GM19463 (cell line): ENCODE results near the gene KIF26B.

Experiments
- ATAC-seq: cut with Tn5 transposase; IDR thresholded peaks from one replicate; pipeline ENCODE4 v1.9.1; 2021; ENCODE audit warnings: mild to moderate bottlenecking, moderate library complexity; ENCODE audit not compliant: unreplicated experiment

KIF26B gene

DNA sequence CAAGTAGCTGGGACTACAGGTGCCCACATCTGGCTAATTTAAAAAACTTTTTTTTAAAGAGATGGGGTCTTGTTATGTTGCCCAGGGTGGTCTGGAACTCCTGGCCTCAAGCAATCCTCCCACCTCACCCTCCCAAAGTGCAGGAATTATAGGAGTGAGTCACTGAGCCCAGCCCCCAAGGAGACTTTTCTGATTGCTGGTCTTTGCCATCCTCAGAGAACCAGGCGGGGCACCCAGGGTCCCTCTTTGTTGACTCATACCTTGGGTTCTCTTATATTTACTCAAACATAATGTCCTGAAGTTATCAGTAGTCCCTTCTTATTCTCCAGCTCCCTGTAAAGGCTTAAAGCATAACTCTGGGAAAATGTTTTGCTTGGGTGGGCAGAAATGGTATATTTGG, 51.1 kb downstream of the KIF26B start:
- ATAC-seq: no peak

DNA sequence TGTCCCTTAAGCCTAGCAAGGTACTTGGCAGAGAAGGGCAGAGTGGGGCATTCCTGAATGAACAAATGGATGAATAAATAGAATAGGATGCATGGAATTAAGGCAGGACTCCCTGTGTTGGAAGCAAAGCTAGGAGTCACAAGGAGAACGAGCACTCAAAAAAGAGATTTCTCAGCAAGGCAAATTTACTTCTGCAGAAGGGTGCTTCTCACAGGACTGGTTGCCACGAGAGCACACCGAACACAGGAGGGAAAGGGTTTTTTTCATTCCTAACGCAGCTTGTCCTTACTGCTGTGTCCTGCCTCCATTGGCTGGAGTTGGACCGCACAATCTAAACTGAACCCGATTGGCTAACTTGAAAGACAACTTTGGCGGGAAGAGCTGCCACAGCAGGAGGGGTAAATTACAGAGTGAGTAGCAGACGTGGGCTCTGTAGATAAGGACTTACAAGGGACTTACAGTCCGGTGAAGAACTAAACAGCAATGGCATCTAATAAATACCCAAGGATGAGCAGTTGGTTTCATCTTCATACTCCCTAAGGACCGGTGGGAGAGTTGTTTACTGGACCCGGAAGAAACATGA, 52.4 kb downstream of the KIF26B start:
- no peak for ATAC-seq

DNA sequence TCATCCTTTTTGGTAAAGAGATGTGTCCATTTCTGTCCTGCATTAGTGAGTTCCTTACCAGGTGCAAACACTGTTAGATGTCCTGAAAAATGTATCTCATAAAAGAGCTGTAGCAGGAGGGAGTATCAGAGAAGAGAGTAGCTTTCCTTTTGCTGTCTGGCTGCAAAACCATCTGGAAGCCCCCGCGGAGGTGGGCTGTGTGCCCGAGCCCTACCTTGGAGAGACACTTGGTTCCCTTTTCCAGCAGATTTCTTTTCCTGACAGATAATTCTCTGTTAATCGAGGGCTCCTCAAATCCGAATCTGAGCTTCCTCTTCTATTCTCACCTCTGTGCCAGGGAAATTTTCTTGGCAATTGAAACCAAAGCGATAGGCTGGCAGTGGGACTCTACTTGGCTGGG, 53.0 kb downstream of the KIF26B start:
- no peak for ATAC-seq

DNA sequence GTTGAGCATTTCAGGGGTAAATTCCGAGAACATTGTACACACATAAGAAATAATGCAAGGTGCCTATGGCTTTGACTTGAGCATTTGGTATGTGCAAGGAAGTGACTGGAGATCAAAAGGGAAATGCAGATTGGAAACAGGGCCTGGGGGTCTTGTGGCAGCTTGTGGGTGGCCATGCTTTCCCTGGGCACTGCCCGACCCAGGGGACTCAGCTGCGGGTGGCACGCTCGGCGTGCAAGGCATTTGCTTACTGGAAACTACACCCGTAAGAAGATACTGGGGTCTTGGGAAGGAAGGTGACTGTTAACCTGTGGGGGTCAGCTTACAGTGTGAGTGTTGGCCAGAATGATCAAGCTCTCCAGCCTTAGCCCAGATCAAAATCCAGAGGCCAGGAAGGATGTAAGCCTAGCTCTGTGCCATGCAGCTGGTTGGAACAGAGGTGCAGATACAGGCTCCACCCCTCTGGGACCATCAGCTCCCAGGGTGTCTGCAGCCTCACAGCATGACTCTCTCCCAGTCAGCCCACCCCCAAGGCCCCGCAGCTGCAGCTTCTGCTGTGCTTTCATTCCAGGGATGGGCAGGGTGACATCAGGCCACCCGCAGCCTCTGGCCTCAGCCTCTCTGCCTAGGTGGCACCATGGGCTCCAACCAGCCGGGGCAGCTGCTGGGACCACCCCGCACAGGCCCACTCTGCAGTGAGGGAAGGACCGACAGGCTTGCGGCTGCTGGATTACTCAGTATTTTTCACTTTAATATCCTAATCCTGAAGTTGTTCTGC, 55.1 kb downstream of the KIF26B start:
- no peak for ATAC-seq

DNA sequence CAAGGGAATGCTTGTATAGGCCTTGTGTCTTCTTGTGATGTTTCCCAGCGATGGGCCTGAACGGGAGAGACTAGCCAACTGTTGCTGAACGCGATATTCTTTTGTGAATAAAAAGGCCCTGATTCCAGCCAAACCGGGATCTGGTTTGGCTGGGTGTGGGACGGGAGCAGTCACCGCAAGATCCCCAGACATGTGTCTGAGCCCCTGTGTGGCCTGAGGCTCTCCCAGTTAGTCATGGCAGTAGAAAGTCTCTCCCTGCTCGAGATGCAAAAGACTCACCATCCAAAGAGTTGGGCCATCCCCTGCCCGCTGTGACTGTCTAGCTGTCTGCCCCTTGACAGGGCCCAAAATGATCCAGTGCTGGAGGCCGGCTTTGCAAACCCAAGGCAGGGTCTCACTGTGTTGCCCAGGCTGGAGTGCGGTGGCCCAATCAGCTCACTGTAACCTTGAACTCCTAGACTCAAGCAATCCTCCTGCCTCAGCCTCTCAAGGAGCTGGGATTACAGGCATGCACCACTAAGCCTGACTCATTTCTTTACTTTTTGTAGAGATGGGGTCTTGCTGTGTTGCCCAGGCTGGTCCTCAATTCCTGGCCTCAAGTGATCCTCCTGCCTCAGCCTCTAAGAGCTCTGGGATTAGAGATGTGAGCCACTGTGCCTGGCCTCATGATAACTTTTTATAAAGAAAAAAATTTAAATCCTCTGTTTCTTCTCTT, 56.4 kb downstream of the KIF26B start:
- no peak for ATAC-seq

DNA sequence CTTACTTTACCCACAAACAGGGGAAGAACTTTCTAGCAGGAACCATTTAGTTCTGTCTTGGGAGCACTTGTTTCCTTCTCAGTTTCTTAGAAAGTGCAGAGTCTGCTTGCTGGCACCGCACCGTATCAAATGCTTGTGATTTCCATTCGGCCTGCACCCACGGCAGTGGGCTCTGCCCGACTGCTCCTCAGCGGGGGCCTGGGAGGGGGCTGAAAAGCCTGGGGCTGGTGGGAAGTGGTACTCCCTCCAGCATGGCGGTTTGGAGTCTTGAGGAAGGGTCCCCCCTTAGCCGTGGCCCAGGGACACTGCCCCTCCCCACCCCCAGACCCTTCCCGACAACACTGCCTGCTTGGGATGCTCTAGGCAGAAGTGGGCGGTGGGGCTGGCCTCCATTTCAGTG, 57.0 kb downstream of the KIF26B start:
- no peak for ATAC-seq

DNA sequence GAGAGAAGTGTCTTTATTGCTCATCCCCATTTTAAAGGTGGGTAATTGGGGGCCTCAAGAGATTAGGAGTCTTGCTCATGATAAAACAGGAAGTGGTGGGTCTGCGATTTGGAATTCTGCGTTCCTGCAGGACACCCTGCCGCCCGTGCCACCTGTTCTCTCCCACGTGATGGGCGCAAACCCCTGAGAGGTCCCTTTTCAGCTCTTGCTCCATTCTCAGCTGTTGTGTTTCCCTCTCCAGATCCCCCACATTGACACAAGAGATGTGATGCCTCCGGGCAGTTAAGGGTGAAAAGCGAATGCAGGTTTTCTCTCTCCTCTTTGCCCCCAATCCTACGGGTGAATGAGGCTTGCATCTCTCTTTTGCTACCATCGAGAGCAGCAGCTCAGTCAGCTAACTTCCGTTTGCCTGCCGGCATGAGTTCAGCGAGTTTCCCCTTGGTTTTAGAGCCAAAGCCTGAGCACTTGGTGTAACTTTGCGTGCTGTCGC, 57.5 kb downstream of the KIF26B start:
- no peak for ATAC-seq

DNA sequence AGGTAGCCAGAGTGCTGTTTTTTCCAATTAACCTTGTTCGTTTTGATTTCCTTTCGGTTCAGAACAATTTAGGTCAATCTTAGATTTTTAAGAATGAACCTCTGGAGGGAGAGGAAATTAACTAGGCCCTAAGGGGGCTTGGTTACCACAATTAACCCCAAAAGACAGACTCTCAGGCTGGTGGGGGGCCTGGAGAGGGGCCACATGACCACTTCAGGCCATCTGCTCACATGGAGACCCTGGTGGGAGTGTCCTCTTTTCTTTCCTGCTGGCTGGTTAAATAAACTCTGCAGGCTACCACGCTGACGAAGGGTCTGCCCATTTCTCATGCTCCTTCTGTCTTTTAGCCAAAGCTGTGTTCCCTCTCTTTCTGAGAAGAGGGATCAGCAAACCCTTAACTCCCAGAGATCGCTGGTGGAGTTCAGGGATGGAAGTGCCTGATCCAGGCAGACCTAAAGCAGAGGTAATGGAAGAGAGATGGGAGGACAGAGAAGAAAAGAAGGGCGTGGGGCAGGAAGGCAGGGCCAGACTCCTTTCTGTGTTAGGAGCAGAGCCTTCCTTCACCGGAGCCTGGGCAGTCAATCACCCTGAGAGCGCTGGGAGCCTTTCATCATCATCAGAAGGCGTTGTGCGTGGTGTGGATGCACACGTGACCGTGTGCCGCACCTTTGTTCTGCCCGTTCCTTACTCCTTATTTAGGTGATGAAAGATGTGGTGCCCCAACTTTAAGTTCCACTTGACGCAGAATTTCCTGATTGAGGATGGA, 58.5 kb downstream of the KIF26B start:
- ATAC-seq: no peak

DNA sequence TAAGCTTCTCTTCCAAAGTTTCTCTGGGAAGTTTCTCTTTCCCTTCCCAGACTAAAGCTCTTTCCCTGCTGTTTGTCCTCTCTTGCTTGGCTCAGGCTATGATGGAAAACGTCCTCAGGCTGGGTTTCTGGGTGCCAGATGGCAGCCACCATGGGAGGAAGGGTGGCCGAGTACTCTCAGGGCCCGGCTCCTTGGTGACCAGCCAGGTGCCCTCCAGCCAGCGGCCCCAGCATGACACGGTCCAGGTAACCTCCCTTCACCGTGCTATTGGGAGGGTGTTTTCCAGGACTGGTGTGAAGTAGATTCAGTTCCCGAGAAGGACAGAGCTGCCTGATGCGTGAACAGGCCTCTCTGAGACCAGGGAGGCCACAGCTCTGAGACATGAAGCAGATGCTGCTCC, 60.3 kb downstream of the KIF26B start:
- no peak for ATAC-seq

DNA sequence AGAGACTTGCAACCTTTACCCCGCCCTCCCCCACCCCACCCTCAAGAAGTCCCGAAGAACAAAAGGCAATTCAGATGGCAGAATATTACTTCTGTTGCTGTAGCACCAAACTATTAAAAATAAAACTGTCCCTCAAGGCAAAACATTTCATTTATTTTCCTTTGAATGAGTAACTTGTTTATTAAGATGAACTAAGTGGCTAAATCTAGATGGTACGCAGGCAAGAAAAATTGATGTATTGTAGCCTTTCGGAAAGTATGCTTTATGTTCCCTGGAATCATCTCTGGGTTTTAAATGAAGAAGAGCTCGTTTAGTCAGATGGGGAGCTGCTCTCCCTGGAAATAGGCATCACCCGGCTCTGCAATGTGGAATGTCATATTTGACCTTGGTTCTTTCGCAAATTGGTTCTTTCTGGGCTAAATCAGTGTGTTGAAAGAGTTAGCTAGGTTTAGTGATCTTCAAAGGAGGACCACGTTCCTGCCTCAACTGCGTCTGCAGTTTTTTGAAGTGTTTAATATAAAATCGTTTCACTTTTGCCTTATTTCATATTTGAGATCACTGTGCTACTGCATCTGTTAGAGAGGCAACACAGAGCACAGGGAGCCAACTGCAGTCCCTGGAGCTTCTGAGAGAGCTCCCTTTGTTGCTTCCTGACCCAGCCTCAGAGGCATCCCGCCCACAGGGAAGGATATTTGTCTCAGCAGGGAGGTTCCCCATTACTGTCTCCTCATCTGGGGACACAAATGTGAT, 61.8 kb downstream of the KIF26B start:
- no peak for ATAC-seq

DNA sequence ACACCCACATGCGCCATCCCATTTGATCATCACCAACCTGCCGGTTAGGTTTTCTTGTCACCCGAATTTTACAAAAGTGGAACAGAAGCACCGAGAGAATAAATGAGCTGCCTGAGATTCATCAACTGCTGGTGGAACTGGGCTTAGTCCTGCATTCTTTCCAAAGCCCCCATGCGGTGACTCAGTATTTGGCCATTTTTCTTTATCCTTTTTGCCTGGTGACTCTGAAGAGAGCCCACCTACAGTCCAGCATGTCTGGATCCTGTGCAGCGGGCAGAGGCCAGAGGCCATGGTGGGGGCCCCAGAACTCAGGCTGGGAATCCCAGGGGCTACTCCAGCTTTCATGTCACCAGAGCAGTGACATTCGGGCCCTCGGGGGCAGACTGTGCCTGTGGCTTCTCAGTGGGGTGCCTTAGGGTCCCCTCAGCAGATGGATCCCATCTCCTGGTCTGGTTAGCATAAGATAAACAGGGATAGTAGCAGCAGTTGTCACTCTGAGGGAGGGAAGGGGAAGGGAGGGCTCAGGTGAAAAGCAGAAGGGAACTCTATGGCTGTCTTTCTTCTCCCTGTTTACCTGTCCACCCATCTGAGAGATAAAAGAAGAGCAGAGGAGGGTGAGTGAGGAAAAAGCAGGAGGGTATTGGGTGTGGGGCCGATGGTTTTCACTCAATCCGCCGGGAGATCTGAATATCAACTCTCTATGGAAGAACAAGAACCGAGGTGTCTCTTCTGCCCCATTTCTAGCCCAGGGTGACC, 63.2 kb downstream of the KIF26B start:
- ATAC-seq: no peak

DNA sequence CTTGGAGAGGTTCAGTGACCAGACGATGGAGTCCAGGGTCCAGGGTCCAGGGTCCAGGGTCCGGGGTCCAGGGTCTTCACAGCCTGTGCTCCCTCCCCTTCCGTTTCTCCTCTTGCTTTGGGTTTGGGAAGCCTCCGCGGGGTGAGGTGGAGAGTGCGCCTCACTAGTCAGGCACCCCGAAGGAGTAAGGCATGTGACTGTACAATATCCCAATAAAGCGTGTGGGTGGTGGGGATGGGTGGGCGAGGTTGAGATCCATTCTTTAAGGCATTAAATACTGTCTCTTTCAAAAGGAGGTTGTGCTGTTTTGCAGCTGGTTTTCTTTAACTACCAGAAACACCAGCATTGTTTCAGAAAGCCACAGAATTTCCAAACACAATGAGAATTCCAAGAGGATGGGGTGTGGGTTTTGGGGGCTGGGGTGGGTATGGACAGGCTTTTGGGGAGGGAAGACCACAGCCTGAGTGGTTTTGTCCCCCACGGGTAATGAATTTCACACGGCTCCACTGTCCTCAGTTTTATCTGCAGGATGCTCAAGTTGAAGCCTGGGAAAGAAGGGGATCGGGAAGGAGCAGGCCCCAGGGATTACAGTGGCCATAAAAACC, 65.7 kb downstream of the KIF26B start:
- no peak for ATAC-seq

DNA sequence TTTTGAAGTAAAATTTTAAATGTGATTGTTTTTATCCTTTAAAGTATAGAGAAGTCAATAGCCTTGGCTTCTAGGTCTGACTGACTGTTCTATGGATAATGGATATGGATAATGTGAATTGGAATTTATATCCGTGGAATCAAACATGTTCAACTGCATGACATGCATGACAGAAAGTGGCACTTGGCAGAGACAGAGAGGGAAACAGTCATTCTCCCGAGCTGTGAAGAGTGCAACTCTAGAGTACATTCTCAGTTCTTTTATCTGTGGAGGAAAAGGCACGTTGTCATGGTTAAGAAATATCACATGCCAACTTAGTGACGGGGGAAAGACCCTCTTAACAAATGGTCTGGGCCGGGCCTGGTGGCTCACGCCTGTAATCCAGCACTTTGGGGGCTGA, 67.0 kb downstream of the KIF26B start:
- no peak for ATAC-seq

DNA sequence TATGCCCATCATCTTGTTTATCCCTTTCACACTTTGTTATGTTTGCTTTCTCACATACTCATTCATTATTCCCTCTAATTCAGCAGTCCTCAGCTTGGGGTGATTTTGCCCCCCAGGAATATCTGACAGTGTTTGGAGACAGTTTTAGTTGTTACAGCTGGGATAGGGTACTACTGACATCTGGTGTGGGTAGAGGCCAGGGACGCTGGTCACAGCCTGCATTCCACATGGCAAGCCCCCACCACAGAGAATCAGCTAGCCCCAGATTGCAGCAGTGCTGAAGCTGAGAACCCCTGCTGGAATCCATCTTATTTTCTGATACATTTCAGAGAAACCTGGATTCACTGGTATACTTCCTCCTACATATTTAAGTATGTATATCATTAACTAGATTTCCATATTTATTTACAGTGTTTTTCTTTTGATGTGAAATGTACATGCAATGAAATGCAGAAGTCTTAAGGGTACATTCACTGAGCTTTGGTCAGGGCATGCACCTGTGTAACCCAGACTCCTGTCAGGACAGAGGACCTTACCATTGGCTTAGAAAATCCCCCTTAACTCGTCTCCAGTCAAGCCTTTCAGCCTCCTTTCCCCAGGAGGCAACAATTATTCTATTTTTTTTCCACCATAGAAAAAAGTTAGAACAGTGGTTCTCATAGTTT, 68.3 kb downstream of the KIF26B start:
- no peak for ATAC-seq

DNA sequence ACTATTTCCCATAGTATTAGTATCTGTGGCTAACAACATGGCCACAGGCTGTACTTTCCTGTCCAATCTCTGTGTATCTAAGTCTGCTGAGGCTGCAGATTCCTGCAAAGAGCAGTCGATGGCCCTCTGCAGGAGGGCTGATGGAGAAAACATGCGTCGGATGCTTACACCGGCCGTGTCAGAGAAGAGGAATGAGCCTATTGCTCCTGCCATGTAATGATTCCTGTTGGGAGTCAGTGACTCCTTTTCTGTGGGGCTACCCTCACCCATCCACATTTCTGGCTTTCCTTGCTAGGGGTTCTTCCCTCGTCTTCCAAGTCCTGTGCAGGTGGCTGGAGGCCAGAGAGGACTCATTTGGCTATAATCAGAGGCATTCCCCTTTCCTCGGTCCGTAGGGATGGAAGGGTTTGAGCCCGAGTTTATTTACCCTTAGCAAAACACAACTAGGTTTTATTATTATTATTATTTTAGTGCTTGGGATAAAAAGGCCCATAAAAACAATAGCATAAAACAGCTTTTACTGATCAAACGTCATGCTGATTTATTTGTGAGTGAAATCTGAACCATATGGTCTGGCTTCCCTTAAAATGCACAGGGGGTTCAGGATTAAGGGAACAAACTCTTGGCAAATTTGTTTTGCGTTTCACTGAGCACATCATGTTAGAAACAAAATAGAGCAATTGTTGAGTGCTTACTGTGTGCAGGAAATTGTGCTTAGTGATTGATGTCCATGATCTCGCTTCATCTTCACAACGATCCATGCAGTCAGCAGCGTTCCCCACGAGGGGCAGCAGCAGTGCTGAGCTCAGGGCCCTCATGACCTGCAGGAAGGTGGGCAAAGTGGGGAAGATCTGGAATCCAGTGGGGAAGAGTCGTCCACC, 70.8 kb downstream of the KIF26B start:
- no peak for ATAC-seq

DNA sequence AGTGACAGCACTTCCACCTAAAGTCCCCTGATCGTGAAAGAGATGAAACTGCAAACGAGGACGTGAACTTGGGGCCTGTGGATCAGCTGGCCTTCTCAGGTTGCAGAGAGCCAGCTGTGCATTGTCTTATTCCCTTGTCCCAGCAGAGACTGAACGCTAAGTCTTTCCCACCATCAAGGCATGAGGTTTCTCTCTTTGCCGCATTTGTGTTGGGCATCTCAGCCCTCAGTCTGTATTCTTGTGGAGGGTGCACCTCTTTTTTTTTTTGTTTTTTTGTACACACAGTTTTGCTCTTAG, 71.4 kb downstream of the KIF26B start:
- ATAC-seq: no peak

DNA sequence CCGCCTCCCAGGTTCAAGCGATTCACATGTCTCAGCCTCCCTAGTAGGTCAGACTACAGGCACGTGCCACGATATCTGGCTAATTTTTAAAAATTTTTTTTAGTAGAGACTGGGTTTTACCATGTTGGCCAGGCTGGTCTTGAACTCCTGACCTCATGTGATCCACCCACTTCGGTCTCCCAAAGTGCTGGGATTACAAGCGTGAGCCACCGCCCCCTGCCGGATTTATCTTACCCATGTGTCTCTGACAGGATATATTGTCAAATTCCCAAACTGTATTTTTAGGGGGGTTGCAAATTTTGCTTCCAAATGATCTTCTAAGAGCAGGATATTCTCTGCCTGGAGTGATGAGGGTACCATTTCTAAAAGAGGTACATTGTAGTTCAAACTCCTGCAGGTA, 74.3 kb downstream of the KIF26B start:
- no peak for ATAC-seq

DNA sequence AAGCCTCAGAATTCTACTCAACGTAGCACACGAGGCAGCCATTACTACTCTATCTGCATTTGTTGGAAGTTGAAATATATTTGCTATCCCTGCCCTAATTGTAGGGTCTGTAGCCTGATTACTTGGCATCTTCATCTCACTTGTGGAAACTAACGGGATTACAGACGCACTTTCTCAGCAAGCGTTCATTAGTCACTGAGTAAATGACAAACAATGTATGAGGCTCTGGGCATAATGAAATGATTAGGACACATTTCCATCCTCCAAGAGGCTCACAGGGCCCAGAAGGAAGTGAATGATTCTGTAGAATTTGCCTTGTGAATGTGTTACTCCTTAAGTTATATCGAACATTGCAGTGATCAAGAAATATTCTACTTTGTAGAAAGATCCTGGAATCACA, 78.1 kb downstream of the KIF26B start:
- ATAC-seq: no peak
